IMR-90 (cell line): ENCODE data around the gene ADGRB3. TPM values are rescaled to one million over a fixed set of nuclear protein-coding genes. Genes with fewer than 3 reads are reported as not detected.

Experiments
- ATAC-seq: fragments of 200-7000 bp; cut with Tn5 transposase; 2 replicates; pipeline ENCODE4 v1.9.1; 2020; ENCODE audit warnings: low read depth, mild to moderate bottlenecking, moderate library complexity
- BruUV-seq: library from RNA; stranded (reverse); fragments of 400-500 nt; replicated peaks from 2 replicates; lab custom pipeline; 2021; lab: Mats Ljungman, UMichigan
- CTCF ChIA-PET: fragments of 300-600 bp; formaldehyde crosslinking; extraction: SDS; loops from one replicate; lab custom pipeline; 2021; ENCODE audit warnings: antibody characterized with exemption; lab: Yijun Ruan, JAX
- POLR2A ChIA-PET: fragments of 300-600 bp; sonication (Branson Sonifier 250); formaldehyde crosslinking; loops from one replicate; lab custom pipeline; 2022; ENCODE audit warnings: antibody characterized with exemption; ENCODE audit not compliant: unreplicated experiment; lab: Charles Lee
- DNase-seq: peaks from one replicate; pipeline ENCODE4 v3.0.0; 2013
- H2AFZ ChIP-seq: replicated peaks from 2 replicates; pipeline ENCODE3; 2013; ENCODE audit warnings: low read length, mild to moderate bottlenecking; ENCODE audit not compliant: poor library complexity
- H2AK5ac ChIP-seq: 2 replicates; pipeline ENCODE4 v1.6.1; 2013; ENCODE audit warnings: low read depth, low read length, inconsistent platforms
- H2AK9ac ChIP-seq: replicated peaks from 2 replicates; pipeline ENCODE3; 2013; ENCODE audit warnings: mild to moderate bottlenecking, low read depth, low read length, moderate library complexity; ENCODE audit not compliant: poor library complexity
- H2BK120ac ChIP-seq: 2 replicates; pipeline ENCODE4 v1.6.1; 2013; ENCODE audit warnings: low read depth, low read length, inconsistent platforms
- H2BK15ac ChIP-seq: 3 replicates; pipeline ENCODE4 v1.6.1; 2013; ENCODE audit warnings: low read depth, low read length, inconsistent platforms
- H2BK20ac ChIP-seq: 2 replicates; pipeline ENCODE4 v1.6.1; 2013; ENCODE audit warnings: low read depth, mild to moderate bottlenecking, inconsistent platforms, low read length, moderate library complexity
- H2BK5ac ChIP-seq: 2 replicates; pipeline ENCODE4 v1.6.1; 2013; ENCODE audit warnings: mild to moderate bottlenecking, low read depth, low read length, inconsistent platforms; ENCODE audit not compliant: poor library complexity, severe bottlenecking
- H3K14ac ChIP-seq: replicated peaks from 2 replicates; pipeline ENCODE4 v1.6.1; 2013; ENCODE audit warnings: low read depth, low read length, inconsistent platforms
- H3K18ac ChIP-seq: 2 replicates; pipeline ENCODE4 v1.6.1; 2013; ENCODE audit warnings: low read depth, low read length, control low read depth
- H3K23ac ChIP-seq: 2 replicates; pipeline ENCODE4 v1.6.1; 2013; ENCODE audit warnings: low read depth, low read length, inconsistent platforms
- H3K27ac ChIP-seq: 2 replicates; pipeline ENCODE4 v1.5.1; 2013; ENCODE audit warnings: mild to moderate bottlenecking, control low read depth, low read length; ENCODE audit not compliant: insufficient read depth
- H3K27me3 ChIP-seq: 2 replicates; pipeline ENCODE4 v1.6.1; 2013; ENCODE audit warnings: low read length; ENCODE audit not compliant: control insufficient read depth, insufficient read depth
- H3K36me3 ChIP-seq: 2 replicates; pipeline ENCODE4 v1.6.1; 2013; ENCODE audit warnings: low read length, mixed read lengths; ENCODE audit not compliant: control insufficient read depth, insufficient read depth
- H3K4ac ChIP-seq: 2 replicates; pipeline ENCODE4 v1.6.1; 2013; ENCODE audit warnings: low read depth, low read length, inconsistent platforms
- H3K4me1 ChIP-seq: 2 replicates; pipeline ENCODE4 v1.6.1; 2013; ENCODE audit warnings: low read length, mixed read lengths; ENCODE audit not compliant: control insufficient read depth, insufficient read depth
- H3K4me2 ChIP-seq: 2 replicates; pipeline ENCODE4 v1.6.1; 2013; ENCODE audit warnings: low read depth, mild to moderate bottlenecking, control low read depth, low read length, moderate library complexity
- H3K4me3 ChIP-seq: 2 replicates; pipeline ENCODE4 v1.5.1; 2013; ENCODE audit warnings: low read depth, mild to moderate bottlenecking, control low read depth, low read length, moderate library complexity; ENCODE audit not compliant: insufficient read depth
- H3K56ac ChIP-seq: 2 replicates; pipeline ENCODE4 v1.6.1; 2013; ENCODE audit warnings: low read length, inconsistent platforms; ENCODE audit not compliant: insufficient read depth; ENCODE audit errors: extremely low read depth
- H3K79me1 ChIP-seq, 2 experiments: 2 replicates each; pipeline ENCODE4 v1.6.1; 2013; ENCODE audit warnings: low read length in 2 of 2, inconsistent platforms in 1 of 2, low read depth in 1 of 2
- H3K9ac ChIP-seq: 2 replicates; pipeline ENCODE4 v1.6.1; 2013; ENCODE audit warnings: low read depth, low read length, control low read depth
- H3K9me1 ChIP-seq: 2 replicates; pipeline ENCODE4 v1.6.1; 2013; ENCODE audit warnings: low read length, inconsistent platforms; ENCODE audit not compliant: insufficient read depth
- H3K9me3 ChIP-seq: 2 replicates; pipeline ENCODE4 v1.6.1; 2013; ENCODE audit warnings: low read length; ENCODE audit not compliant: control insufficient read depth, insufficient read depth
- H4K20me1 ChIP-seq: 2 replicates; pipeline ENCODE4 v1.6.1; 2013; ENCODE audit warnings: low read length, inconsistent platforms; ENCODE audit not compliant: insufficient read depth
- H4K5ac ChIP-seq: 2 replicates; pipeline ENCODE4 v1.6.1; 2013; ENCODE audit warnings: mild to moderate bottlenecking, low read depth, low read length, control low read depth
- H4K8ac ChIP-seq, 2 experiments: 2 replicates each; pipeline ENCODE4 v1.6.1; 2013; ENCODE audit warnings: low read depth in 2 of 2, low read length in 2 of 2, control low read depth in 1 of 2, inconsistent platforms in 1 of 2
- H4K91ac ChIP-seq: 2 replicates; pipeline ENCODE4 v1.6.1; 2013; ENCODE audit warnings: low read depth, low read length, inconsistent platforms; ENCODE audit not compliant: insufficient read depth
- BHLHE40 ChIP-seq: fragments of 150-350 bp; IDR thresholded peaks from 2 replicates; pipeline ENCODE4 v1.6.1; 2016; ENCODE audit warnings: mild to moderate bottlenecking, low read depth, low read length
- CEBPB ChIP-seq: IDR thresholded peaks from 2 replicates; pipeline ENCODE4 v1.6.1; 2012; ENCODE audit warnings: low read depth, low read length, improper control_type of control experiment
- CHD1 ChIP-seq: IDR thresholded peaks from 2 replicates; pipeline ENCODE4 v1.6.1; 2012; ENCODE audit warnings: low read depth, low read length, improper control_type of control experiment
- MAFK ChIP-seq: IDR thresholded peaks from 2 replicates; pipeline ENCODE4 v1.6.1; 2012; ENCODE audit warnings: low read depth, low read length, improper control_type of control experiment
- MAZ ChIP-seq: IDR thresholded peaks from 2 replicates; pipeline ENCODE4 v1.6.1; 2012; ENCODE audit warnings: low read depth, mild to moderate bottlenecking, low read length, improper control_type of control experiment, moderate library complexity, borderline replicate concordance
- MXI1 ChIP-seq: IDR thresholded peaks from 2 replicates; pipeline ENCODE4 v1.6.1; 2012; ENCODE audit warnings: low read depth, mild to moderate bottlenecking, low read length, moderate library complexity, borderline replicate concordance
- RAD21 ChIP-seq: IDR thresholded peaks from 2 replicates; pipeline ENCODE4 v1.6.1; 2012; ENCODE audit warnings: low read length, improper control_type of control experiment
- RCOR1 ChIP-seq: IDR thresholded peaks from 2 replicates; pipeline ENCODE4 v1.6.1; 2012; ENCODE audit warnings: mild to moderate bottlenecking, low read length, improper control_type of control experiment; ENCODE audit not compliant: insufficient replicate concordance
- SMC3 ChIP-seq: fragments of 150-350 bp; IDR thresholded peaks from 2 replicates; pipeline ENCODE4 v1.6.1; 2016; ENCODE audit warnings: low read depth, mild to moderate bottlenecking, antibody characterized with exemption, low read length, moderate library complexity
- WGBS, 2 experiments: methylation state at CpG; one replicate each; pipeline versions ENCODE4 v1.1.5 to v1.1.7; 2013; ENCODE audit warnings: missing lambda C conversion rate in 2 of 2; ENCODE audit not compliant: insufficient read length in 1 of 2; ENCODE audit errors: extremely low coverage in 2 of 2; 5-methylcytosine and 5-hydroxymethylcytosine counted together
- dilution Hi-C: fragments of 300-500 bp; cut with HindIII; formaldehyde crosslinking; loops from one replicate; pipeline ENCODE4 v1.14.3; 2018; ENCODE audit warnings: low sequenced_read_pairs; ENCODE audit not compliant: unreplicated experiment
- in situ Hi-C: fragments of 300-500 bp; cut with MboI; formaldehyde crosslinking; loops from 3 replicates; pipeline ENCODE4 v1.14.3; 2019; ENCODE audit warnings: low sequenced_read_pairs, inconsistent platforms, mixed read lengths
- intact Hi-C: fragments of 100-400 bp; cut with micrococcal nuclease; formaldehyde crosslinking; loops from 2 replicates; pipeline ENCODE4 v1.10.0; 2022
- polyA plus RNA-seq, 3 experiments: library from polyadenylated mRNA; depleted of rRNA; stranded (reverse); fragments of >200 nt; gene quantifications; 2 replicates each; pipeline ENCODE4 v1.2.3, GENCODE V29; 2012; ENCODE audit warnings: low replicate concordance in 1 of 3
- total RNA-seq: library from RNA; depleted of rRNA; stranded (reverse); fragments of >200 nt; gene quantifications from 2 replicates; pipeline ENCODE4 v1.2.3, GENCODE V29; 2012
- TF ChIP-seq, protein P1 (sequence below): fragments of 150-350 bp; IDR thresholded peaks from 2 replicates; pipeline ENCODE4 v1.6.1; 2016; ENCODE audit warnings: low read depth, mild to moderate bottlenecking, low read length, moderate library complexity, borderline replicate concordance

ADGRB3 gene
- total and polyA plus RNA-seq, 2 of the 4 experiments (the other 2 are of a cell fraction): not detected

- Histone ChIP-seq H3K36me3 (no peaks in the 10 kb centered on the region), H2BK15ac (no peak overlapping the region), H3K9me3 (no peaks in the 10 kb centered on the region), H2AK5ac (no peak overlapping the region), H3K56ac (no peak overlapping the region), H4K20me1 (no peaks in the 10 kb centered on the region), H2BK20ac (no peak overlapping the region), H4K5ac (no peak overlapping the region), H3K27ac (no peak overlapping the region), H3K27me3 (no peaks in the 10 kb centered on the region), H2BK120ac (no peak overlapping the region), H2BK5ac (no peak overlapping the region), H3K9me1 (no peaks in the 10 kb centered on the region), H4K8ac (no peak overlapping the region), H3K9ac (no peak overlapping the region), H3K4me3 (no peak overlapping the region), H3K14ac (no peak overlapping the region), H4K91ac (no peak overlapping the region), H3K4ac (no peak overlapping the region), H2AFZ (no peak overlapping the region), H2AK9ac (no peak overlapping the region), H3K4me2 (no peak overlapping the region), H3K4me1 (no peaks in the 10 kb centered on the region), H3K79me1 (no peaks in the 10 kb centered on the region), H3K18ac (no peak overlapping the region), H3K23ac (no peak overlapping the region)
- dilution Hi-C loops (no loop called here), in situ Hi-C loops (no loop called here), intact Hi-C loops (no loop called here)
- BruUV-seq: no TSS peak
- WGBS, 2 experiments: no CpG with 5 or more reads among the region's 1 CpG
- TF ChIP-seq CHD1 (no peak), BHLHE40 (no peak), SMC3 (no peak), MAFK (no peak), RAD21 (no peak), MAZ (no peak), RCOR1 (no peak), MXI1 (no peak), CEBPB (no peak)
- TF ChIP-seq, protein P1, sequence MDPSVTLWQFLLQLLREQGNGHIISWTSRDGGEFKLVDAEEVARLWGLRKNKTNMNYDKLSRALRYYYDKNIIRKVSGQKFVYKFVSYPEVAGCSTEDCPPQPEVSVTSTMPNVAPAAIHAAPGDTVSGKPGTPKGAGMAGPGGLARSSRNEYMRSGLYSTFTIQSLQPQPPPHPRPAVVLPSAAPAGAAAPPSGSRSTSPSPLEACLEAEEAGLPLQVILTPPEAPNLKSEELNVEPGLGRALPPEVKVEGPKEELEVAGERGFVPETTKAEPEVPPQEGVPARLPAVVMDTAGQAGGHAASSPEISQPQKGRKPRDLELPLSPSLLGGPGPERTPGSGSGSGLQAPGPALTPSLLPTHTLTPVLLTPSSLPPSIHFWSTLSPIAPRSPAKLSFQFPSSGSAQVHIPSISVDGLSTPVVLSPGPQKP: no peak
- no peak for DNase-seq
- POLR2A ChIA-PET: no interaction called here
- CTCF ChIA-PET: no interaction called here
- ATAC-seq: no peak
These were observed 494.0 kb downstream of the ADGRB3 start for GRCh38 chr6:69129046-69129445.
